Ishikawa (cell line): ENCODE results near the gene FGF14.

Experiments used
- CEBPB ChIP-seq: IDR thresholded peaks from 2 replicates; pipeline ENCODE4 v1.6.1; 2012
- CREB1 ChIP-seq: IDR thresholded peaks from 2 replicates; pipeline ENCODE4 v1.6.1; 2012; ENCODE audit warnings: low read depth
- EGR1 ChIP-seq: IDR thresholded peaks from 2 replicates; pipeline ENCODE4 v1.6.1; 2012
- EP300 ChIP-seq: IDR thresholded peaks from 2 replicates; pipeline ENCODE4 v1.6.1; 2012; ENCODE audit warnings: borderline replicate concordance
- FOXM1 ChIP-seq: IDR thresholded peaks from 2 replicates; pipeline ENCODE4 v1.6.1; 2012; ENCODE audit warnings: low read depth, borderline replicate concordance
- MAX ChIP-seq: IDR thresholded peaks from 2 replicates; pipeline ENCODE4 v1.6.1; 2012
- NFIC ChIP-seq: IDR thresholded peaks from 2 replicates; pipeline ENCODE4 v1.6.1; 2012
- RAD21 ChIP-seq: IDR thresholded peaks from 2 replicates; pipeline ENCODE4 v1.6.1; 2012; ENCODE audit warnings: low read depth
- REST ChIP-seq: IDR thresholded peaks from 2 replicates; pipeline ENCODE4 v1.6.1; 2012; ENCODE audit warnings: low read depth, mild to moderate bottlenecking
- TAF1 ChIP-seq: IDR thresholded peaks from 2 replicates; pipeline ENCODE4 v1.6.1; 2012; ENCODE audit warnings: low read depth, mild to moderate bottlenecking
- TCF12 ChIP-seq: IDR thresholded peaks from 2 replicates; pipeline ENCODE4 v1.6.1; 2012; ENCODE audit warnings: low read depth
- TEAD4 ChIP-seq: IDR thresholded peaks from 2 replicates; pipeline ENCODE4 v1.6.1; 2012
- USF1 ChIP-seq: IDR thresholded peaks from 2 replicates; pipeline ENCODE4 v1.6.1; 2012
- YY1 ChIP-seq: IDR thresholded peaks from 2 replicates; pipeline ENCODE4 v1.6.1; 2012; ENCODE audit warnings: low read depth
- ZBTB7A ChIP-seq: IDR thresholded peaks from 2 replicates; pipeline ENCODE4 v1.6.1; 2012; ENCODE audit warnings: low read depth

FGF14 gene

GRCh38 chr13:102361113-102361512 lies 40.7 kb downstream of the FGF14 start:
- TF ChIP-seq REST (no peak), TAF1 (no peak), CEBPB (no peak), YY1 (no peak), TEAD4 (no peak), FOXM1 (no peak), EP300 (no peak)

GRCh38 chr13:102359264-102359663 lies 42.6 kb downstream of the FGF14 start:
- TF ChIP-seq CEBPB: no peak
- TF ChIP-seq MAX: no peak
- no peak for TF ChIP-seq CREB1
- TF ChIP-seq YY1: no peak
- TF ChIP-seq EGR1: no peak
- no peak for TF ChIP-seq TAF1
- no peak for TF ChIP-seq RAD21
- TF ChIP-seq ZBTB7A: no peak
- no peak for TF ChIP-seq NFIC
- TF ChIP-seq REST: no peak
- no peak for TF ChIP-seq FOXM1

- TF ChIP-seq USF1: no peak
- TF ChIP-seq TEAD4: no peak
- TF ChIP-seq FOXM1: no peak
- TF ChIP-seq EP300: no peak
- TF ChIP-seq TCF12: no peak
- TF ChIP-seq CEBPB: no peak
These were observed 46.6 kb downstream of the FGF14 start for GRCh38 chr13:102355251-102355650.

- TF ChIP-seq USF1 (no peak), EP300 (no peak), TAF1 (no peak), CEBPB (no peak), NFIC (no peak), ZBTB7A (no peak), YY1 (no peak), FOXM1 (no peak), TEAD4 (no peak), CREB1 (no peak), TCF12 (no peak), RAD21 (no peak)
These were observed 47.8 kb downstream of the FGF14 start for GRCh38 chr13:102354011-102354410.

- no peak for TF ChIP-seq RAD21
- no peak for TF ChIP-seq TAF1
- TF ChIP-seq FOXM1: no peak
- no peak for TF ChIP-seq CEBPB
- no peak for TF ChIP-seq EGR1
- no peak for TF ChIP-seq CREB1
- TF ChIP-seq NFIC: no peak
- no peak for TF ChIP-seq REST
- TF ChIP-seq EP300: no peak
- no peak for TF ChIP-seq YY1
- no peak for TF ChIP-seq USF1
- TF ChIP-seq ZBTB7A: no peak
- no peak for TF ChIP-seq TEAD4
- no peak for TF ChIP-seq TCF12
- TF ChIP-seq MAX: no peak
These were observed 50.3 kb downstream of the FGF14 start for GRCh38 chr13:102351521-102351920.
